Activated naive CD8-positive, alpha-beta T cell treated with anti-CD3 and anti-CD28 coated beads, Interleukin-2, amount 50 U/mL, for 16 hours (primary cell): ENCODE data around the gene EXOC6.
"Not testable (repeated sequence)": the region's sequence is repeated elsewhere in the genome, so short reads cannot be mapped to it uniquely, and the experiment has no call there.

Source experiments
- DNase-seq: peaks from one replicate; pipeline ENCODE4 v3.0.0-alpha.2; 2020; ENCODE audit warnings: low read depth, low spot score

The EXOC6 gene

GRCh38 chr10:92938841-92939240 lies 90.5 kb downstream of the EXOC6 start:
- no peak for DNase-seq

DNA sequence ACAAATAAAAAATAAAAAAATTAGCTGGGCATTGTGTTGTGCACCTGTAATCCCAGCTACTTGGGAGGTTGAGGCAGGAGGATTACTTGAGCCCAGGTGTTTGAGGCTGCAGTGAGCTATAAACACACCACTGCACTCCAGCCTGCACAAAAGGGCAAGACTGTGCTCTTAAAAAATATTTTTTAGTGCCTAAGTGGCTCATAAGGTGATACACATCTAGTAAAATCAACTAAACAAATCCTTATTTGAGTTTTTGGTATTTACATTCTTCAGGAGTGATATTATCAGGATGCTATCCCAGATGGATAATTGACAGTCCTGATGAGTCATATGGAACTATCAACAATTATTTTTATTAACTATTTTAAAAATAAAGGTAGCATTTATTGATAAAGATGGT lies 93.9 kb downstream of the EXOC6 start:
- no peak for DNase-seq

DNA sequence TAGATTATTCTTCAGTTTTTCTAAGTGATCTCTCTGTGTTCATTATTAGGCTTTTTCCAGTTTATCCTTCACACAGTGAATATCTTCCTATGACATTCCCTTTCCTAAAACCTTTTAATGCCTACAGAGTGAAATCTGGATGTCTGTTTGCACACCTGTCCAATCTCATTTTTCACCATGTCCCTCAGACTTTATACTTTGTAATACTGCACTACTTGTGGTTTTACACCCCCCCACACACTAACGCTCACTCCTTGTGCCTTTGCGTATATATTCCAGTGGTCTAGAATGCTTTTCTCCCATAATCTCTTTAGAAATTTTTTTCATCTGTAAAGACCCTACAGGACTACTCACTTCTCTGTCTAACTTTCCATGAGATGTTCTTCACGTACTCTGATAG lies 98.2 kb downstream of the EXOC6 start:
- no peak for DNase-seq

- not testable (repeated sequence) for DNase-seq
Measured at GRCh38 chr10:92952573-92952972, 104.3 kb downstream of the EXOC6 start.

- DNase-seq, result no peak
Measured at GRCh38 chr10:92957223-92958010, 109.1 kb downstream of the EXOC6 start.

DNA sequence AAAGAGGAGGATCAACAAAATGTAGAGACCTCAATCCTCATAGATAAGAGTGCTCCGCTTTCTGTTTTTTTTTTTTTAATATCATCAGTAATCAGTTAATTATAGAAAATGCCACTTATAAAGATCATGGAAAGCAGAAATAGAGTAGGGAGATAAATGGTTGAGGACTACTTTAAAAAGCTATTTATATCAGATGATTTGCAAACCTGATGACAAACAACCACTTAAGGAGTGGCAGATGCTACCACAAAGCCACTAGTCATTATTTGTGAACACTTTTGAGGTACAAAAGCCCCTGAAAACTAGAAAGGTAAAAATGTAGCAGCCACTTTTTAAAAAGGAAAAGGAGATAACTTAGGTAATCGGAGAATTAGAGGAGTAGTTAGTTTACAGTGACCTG lies 113.3 kb downstream of the EXOC6 start:
- no peak for DNase-seq

DNA sequence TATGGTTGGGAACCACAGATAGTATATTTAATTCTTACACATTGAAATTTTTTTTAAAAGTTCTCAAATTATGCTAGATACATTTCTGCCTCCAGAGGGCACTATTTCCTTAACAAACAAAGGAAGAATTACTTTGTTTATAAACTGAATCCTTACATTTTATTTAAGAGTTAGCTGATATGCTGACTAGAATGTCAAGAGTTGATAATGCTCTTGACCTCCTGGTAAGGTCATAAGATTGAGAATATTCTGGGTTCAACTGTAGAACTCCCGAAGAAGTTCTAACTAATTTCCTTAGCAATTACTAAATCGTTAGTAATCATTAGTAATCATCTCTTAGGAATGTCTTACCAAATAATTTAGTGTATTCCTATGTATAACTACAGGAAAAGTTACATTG lies 117.0 kb downstream of the EXOC6 start:
- DNase-seq, result no peak

DNA sequence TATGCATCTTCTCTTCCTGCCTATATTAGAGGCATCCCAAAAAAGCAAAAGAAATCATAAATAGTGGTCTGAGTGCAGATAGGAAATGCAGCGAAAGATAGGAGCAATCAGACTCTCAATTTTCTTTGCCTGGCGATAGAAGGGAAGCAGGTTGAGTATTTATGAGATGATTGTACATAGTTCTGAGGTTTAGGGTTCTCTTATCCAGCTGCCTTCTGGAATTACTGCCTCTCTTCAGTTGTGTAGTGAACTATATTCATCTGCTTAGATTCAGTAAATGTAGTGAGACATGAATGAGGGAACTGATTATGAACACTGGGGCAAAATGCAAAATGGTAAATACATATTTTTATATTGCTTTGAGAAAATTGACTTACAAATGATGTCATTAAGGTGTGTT lies 119.3 kb downstream of the EXOC6 start:
- DNase-seq, result no peak

- no peak for DNase-seq
Measured at GRCh38 chr10:92969151-92969550, 120.8 kb downstream of the EXOC6 start.

DNA sequence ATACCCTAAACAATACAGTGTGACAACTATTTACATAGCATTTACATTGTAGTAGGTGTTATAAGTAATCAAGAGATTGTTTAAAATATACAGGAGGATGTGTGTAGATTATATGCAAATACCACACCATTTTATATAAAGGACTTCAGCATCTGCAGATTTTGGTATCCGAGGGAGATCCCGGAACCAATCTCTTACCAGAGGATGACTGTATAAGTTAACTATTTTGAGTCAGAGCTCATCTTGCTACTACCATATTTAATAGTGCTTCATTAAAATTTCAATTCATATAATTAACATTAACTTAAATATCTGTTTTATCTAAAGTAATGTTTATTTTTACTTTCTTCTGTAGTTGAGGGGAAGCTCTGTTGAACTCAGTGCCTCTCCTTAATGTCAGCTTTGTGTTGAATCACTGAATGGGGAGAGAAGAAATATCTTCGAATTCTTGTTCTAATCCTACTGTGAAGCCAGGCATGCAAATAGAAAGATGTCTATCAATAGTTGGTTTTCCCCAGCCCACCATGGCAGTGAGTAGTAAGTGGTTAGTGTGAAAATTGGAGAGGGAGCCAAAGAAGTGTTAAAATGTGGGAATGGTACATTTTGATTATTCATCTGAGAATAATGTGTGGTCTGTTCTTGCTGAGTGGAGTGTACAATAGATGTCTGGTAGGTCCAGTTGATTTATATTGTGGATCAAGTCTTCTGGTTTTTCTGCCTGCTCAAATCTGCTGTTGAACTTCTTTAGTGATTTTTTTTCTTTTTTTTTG lies 122.2 kb downstream of the EXOC6 start:
- no peak for DNase-seq

- DNase-seq, result no peak
Measured at GRCh38 chr10:92972066-92972870, 123.9 kb downstream of the EXOC6 start.

DNA sequence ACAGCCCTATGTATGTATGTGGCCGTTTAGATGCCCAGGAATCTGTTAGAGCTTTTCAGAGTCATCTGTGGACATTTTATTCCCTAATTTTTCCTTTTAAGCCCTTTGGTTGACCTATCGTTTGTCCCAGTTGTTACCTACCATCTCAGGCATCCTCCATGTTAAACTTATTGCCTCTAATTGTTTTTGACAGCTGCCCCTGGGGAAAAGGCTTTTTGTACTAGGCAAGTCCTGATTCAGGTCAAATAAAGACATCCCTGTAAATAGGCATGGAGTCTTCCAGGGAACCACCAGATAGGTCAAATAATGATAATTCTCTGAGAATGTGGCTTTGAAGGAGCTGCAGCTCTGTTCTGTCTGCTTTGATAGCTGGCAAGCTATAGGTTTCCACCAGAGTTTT lies 124.6 kb downstream of the EXOC6 start:
- no peak for DNase-seq

DNA sequence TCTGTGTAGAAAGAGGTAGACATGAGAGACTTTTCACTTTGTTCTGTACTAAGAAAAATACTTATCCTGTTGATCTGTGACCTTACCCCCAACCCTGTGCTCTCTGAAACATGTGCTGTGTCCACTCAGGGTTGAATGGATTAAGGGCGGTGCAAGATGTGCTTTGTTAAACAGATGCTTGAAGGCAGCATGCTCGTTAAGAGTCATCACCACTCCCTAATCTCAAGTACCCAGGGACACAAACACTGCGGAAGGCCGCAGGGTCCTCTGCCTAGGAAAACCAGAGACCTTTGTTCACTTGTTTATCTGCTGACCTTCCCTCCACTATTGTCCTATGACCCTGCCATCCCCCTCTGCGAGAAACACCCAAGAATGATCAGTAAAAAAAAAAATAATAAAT lies 128.0 kb downstream of the EXOC6 start:
- DNase-seq, result not testable (repeated sequence)

DNA sequence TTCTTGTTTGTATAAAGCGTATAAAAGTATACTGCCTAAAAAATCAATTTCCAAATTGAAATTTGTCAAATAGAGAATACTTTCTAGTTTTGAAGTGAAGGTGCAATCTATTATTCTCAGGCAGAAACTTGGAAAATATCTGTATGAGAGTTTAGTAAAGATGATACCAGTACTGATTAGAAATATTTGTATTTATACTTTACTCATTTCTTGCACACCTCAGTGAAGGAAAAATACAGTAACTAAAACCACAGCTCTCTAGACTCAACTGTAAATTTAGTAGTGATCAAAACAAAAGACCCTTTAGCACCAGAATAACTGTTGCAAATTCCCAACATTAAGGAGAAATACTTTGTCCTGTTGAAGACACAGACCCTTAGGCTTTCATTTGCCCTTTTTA lies 140.9 kb downstream of the EXOC6 start:
- no peak for DNase-seq

DNA sequence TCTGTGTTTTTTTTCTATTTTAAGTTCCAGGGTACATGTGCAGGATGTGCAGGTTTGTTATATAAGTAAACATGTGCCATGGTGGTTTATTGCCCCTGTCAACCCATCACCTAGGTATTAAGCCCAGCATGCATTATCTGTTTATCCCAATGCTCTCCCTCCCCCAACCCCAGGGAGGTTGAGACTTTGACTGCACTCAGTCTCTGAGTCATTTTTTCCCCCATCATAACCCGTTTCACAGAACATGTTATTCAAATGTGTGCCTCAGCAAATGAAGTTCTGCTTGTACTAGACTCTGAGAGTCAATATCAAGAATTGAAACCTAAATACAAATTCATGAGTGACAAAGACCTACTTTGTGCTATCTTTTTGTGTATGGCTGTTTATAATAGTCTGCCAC lies 142.3 kb downstream of the EXOC6 start:
- no peak for DNase-seq

DNA sequence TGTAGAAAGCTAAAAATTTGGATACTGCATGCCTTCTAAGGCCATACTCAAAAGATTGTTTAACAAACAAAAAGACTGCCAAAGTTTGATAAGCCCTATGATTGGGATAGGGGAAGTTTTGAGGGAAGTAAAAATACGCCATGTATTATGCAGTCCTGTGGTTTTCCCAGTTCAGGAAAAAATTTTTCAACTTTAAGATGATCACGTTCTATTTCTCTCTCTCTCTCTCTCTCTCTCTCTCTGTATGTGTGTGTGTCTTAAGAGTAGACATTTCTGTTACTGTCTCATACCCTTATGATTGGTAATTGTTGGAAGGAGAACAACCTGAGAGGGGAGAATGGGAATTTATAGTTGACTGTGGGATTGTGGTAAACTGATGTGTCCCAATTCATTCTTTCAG lies 143.2 kb downstream of the EXOC6 start:
- DNase-seq, result no peak

DNA sequence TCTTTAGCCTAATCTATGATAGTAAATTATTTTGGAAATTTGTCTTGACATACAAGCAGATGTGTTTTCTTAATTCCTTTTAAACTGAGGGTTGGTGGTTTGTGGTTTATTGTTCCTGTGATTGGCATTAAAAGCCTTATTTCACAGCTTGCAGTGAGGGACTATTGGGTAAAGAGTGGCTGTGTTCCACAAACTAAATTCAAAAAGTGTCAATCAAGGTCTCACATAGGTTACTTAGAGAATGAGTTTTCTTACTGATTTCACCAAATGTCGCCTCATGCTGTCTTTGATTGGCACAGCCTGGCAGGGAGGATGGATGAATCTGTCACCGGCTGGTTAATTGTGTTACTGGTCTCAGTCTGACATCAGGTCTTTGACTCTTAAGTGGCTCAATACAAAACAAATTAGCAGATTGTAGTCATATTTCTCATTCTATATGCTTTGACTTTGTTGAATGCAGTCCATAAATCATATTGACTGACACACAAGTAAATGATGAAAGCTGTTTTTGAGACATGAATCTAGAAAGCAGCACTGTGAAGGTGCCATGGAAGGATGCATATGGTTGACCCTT lies 145.5 kb downstream of the EXOC6 start:
- DNase-seq, result no peak

DNA sequence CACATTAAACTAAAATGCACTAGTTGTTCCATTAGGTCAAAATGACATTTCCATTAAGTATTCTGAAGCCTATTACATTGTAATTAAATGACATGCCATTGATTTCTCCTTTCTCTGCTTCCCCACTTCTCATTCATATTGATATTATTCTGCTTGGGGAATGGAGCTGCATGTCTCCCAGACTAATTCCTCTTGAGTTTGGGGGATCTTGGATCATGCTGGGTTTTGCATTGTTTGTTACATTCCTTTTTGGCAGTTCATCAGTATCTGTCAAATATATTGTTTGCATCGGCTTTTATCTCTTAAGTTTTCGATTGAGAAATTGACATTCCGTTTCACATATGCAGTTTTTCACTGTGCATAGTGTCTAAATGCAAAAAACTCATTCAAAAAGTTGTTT lies 147.2 kb downstream of the EXOC6 start:
- no peak for DNase-seq

DNA sequence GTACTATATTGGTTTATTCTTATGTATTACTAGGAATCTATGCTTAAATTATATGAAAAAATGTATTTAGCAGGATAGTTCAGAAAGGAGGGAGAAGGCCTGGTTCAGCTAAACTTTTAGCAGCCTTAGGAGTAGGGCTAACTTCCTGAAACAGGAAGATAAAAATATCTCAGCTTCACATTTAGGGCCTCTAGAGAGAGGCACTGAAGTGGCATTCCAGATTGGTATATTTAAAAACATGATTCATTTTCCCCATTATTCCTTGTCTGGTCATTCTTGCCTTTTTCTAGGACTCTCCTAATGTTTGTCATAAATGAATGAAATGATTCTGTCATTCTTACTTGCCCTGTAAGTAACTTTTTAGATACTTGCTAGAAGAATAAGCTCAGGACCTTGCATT lies 149.3 kb downstream of the EXOC6 start:
- DNase-seq, result no peak

DNA sequence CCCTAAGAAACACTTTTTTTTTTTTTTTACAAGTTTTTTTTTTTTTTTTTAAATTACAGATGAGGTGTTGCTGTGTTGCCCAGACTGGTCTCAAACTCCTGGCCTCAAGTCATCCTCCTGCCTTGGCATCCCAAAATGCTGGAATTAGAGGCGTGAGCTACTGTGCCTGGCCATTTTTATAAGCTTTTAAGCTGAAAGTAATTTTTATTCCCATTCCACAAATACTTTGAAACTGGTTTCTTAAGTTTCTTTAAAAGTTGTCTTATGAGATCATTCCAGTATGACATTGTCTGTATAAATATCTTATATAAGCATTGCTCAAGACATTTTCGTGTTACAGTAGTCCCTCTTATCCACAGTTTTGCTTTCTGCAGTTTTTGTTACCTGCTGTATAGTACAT lies 150.9 kb downstream of the EXOC6 start:
- no peak for DNase-seq

- DNase-seq, result no peak
Measured at GRCh38 chr10:93006435-93007039, 158.2 kb downstream of the EXOC6 start.

DNA sequence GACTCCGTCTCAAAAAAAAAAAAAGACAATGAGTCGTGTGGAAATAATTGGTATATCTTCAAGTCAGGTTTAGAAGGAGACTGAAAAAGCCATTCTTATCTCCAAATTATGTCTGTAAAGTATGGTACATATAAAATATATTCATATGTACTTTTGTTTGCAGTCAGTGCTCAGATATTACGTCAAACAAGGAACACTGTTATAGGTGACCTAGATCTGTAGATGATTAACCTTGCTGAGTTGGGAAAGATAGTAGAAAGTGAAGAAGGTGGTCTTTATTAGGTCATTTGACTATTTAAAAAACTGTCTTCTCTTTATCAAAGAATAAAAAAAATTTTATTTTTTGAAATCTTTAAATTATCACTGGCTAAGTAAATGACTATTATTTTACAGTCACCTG lies 167.4 kb downstream of the EXOC6 start:
- DNase-seq, result no peak
